A375 (cell line): ENCODE measurements around the gene CD164L2. TPM values are rescaled to one million over a fixed set of nuclear protein-coding genes. Genes with fewer than 3 reads are reported as not detected.

ENCODE experiments used
- total RNA-seq: library from RNA; depleted of rRNA; stranded (reverse); fragments of >200 nt; shearing (Covaris generic); gene quantifications from 2 replicates; pipeline ENCODE4 v1.2.3, GENCODE V29; 2014; rRNA removed

The CD164L2 gene
- total RNA-seq, result not detected in 2 replicates

DNA sequence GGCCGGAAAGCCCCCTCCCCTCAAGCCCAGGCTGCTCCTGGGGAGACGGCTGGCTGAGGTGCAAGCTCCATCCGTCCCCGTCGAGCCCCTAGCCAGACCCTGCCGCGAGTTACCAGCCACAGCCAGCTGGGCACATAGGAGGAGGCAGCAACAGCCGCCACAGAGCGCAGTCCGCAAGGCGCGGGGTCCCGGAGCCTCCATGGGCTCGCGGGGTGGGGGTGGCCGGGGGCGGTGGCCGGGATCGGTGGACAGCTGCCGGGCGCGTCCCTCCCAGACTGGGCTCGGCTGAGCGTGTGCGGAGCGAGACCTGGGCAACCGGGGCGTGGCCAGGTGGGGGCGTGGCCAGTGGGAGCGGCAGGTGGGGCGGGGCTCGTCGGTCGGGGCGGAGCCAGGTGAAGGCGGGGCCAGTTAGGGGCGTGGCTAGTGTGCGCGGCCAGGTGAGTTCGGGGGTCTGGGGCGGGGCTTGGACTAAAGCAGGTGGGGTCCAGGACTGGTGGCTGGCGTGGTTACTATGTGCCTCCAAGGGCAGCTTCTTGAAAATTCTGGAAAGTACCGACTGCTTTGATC is at the start of gene CD164L2:
Gene CD164L2 (minus strand): TSS at position 295 of the 567 bp plus-strand sequence. CDS start 94 bp downstream, at position 201.

DNA sequence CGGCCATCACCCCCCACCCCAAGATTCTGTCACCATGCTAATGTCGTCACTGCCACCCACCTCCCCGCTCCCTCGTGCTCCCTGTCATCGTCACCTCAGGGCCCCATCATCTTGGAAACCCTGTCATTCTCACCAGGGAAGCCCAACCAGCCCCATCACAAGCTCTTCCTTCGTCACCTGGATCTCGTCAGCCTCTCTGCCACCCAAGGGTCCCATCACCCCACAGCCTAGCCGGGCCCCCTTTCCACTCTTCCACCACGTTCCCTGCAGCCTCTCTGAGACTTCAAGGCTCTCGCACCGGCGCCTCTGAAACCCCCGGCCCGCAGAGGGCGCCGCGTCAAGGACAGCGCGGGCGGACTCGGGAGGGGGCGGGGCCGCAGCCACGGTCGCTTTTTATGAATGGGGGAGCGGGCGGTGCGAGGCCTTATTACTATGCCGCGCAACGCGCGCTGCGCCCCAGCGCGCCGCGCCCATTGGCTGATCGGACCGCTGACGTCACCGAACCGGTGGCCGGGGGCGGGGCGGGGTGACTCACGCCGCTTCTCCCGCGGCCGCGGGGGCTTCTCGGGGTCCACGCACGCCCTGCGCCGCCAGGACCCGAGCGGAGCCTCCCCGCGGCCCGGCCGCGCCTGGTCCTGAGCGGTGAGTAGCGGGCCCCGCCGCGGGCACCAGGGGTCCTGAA is 9.1 kb upstream of the CD164L2 start, which contains the start of gene GPR3:
Gene GPR3 (plus strand): TSS at position 527 of the 682 bp plus-strand sequence. CDS start 1,177 bp downstream, outside the sequence.

DNA sequence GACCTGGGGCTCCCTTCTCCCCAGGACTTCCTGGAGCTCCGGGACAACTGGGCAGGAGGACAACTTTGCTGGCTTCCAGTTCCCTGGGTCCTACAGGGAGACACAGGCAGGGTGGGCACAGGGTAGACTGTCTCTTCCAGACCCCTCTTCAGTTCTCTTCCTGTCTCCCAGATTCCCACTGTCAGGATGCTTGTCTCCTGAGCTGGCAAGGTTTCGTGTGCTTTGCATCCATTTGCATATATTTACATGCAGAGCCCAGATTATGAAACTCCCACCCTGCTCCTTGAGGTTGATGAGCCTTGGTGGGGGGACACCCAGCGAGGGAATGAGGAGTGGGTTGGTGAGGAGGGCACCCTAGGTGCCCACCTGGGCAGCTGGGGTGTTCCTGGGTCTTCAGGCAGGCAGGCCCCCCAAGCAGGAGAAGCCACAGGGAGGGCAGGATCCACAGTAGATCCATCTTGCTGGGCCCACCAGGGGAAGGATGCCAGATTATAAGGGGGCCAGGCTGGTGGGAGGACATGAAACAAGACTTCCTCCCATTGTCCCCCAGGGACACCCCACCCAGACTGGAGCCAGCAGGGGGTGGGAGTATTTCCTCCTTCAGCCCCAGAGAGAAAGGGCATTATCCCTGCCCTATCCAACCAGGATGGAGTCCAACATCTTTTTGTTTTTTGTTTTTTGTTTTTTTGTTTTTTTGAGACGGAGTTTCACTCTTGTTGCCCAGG is 8.6 kb downstream of the CD164L2 start, which contains the start of gene FCN3:
Gene FCN3 (minus strand): TSS at position 463 of the 725 bp plus-strand sequence. CDS start 6 bp downstream, at position 457.

DNA sequence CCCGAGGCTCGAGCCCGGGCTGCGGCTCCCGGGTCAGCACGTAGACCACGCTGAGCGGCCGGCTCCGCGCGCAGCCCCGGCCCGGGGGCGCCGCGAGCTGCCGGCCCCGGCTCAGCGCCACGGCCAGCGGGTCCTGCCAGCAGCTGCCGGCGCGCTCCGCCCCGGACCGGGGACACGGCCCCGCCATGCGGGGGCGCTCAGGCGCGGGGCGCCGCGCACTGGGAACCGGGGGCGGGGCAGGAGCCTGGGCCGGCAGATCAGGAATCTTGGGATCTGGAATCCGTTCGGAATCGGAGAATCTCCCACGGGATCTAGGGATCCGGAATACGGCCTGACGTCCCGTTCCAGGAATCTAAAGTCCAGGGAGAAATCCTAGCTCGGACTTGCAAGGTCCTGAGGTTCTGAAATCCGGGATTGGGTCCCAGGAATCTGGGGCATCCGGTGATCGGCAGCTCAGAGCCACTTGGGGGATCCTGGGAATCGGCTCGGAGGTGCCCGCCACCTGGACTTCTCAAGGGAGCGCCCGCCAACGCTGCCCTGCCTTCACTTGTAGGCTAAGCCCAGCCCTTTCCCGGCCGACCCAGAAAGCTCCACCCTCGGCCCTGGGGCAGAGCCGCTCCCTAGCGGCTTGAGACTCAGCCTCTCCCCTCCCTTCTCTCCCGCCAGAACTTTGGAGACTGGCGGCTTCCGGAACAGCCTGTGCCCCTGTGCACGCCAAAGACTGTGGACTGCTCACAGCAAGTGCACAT is 16.5 kb downstream of the CD164L2 start, which contains the start of gene MAP3K6:
Gene MAP3K6 (minus strand): TSS at position 551 of the 749 bp plus-strand sequence. CDS start 364 bp downstream, at position 187.

DNA sequence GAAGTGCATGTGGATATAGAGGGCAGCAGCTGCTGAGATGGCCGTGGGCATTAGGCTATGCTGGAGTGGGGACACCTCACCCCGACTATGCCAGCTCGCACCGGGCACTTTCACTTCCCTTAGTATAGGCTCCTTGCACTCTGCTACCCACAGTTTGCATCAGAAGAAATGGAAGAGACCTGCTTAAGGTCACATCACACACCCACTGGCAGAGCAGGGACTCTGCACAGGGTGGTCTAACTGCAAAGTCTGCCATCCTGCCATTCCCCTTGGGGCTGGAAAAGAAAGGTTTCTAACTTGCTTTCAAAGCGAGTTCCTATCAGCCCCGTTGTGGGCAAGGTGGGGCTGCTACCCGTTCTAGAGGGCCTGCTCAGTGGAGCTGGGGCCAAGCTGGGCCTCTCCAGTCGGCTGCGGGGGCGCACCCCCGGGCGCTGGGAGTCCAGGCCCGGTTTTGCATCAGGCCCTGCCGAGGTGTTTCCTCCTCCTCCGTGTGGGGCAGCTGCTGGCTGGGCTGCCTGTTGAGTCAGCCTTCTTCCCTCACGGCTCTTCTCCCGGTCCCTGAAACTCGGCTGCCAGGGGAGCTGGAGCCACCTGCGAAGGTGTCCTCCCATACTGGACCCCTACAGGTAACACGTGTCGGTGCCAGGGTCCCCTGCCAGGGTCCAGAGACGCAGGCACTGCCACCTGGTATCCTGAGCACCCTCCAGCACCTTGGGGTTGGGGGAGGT is 41.4 kb downstream of the CD164L2 start, which contains the start of gene SYTL1:
Gene SYTL1 (plus strand): TSS at position 498 of the 728 bp plus-strand sequence. CDS start 3,313 bp downstream, outside the sequence.

Other genes with a start within 250 kb of the CD164L2 start
- 4.6 and 7.7 TPM in 2 replicates for gene SLC9A1, start 228.2 kb downstream of the CD164L2 start, total RNA-seq
- gene WDTC1, start 148.7 kb downstream of the CD164L2 start, total RNA-seq, result 17.9 and 18.5 TPM in 2 replicates
- gene TMEM222, start 61.2 kb downstream of the CD164L2 start, total RNA-seq, result 43.9 and 45.3 TPM in 2 replicates
- gene SYTL1, start 41.3 kb downstream of the CD164L2 start, total RNA-seq, result 3.1 and 4.5 TPM in 2 replicates
- 22.8 and 26.2 TPM in 2 replicates for gene MAP3K6, start 16.4 kb downstream of the CD164L2 start, total RNA-seq
- not detected in 2 replicates for gene FCN3, start 8.5 kb downstream of the CD164L2 start, total RNA-seq
- 7.2 and 9.1 TPM in 2 replicates for gene GPR3, start 9.3 kb upstream of the CD164L2 start, total RNA-seq
- gene WASF2, start 106.8 kb upstream of the CD164L2 start, total RNA-seq, result 19.0 and 21.6 TPM in 2 replicates
- gene AHDC1, start 220.8 kb upstream of the CD164L2 start, total RNA-seq, result 9.5 and 10.8 TPM in 2 replicates